Measurements from ENCODE around the gene USP2. TPM values are rescaled to one million over a fixed set of nuclear protein-coding genes. Genes with fewer than 3 reads are reported as not detected.
"Not testable (repeated sequence)": the region's sequence is repeated elsewhere in the genome, so short reads cannot be mapped to it uniquely, and the experiment has no call there.

Gene USP2
- total and polyA plus RNA-seq, 7 donors, result 49.0 to 210 (median 76.4) TPM

- no peaks in the 10 kb centered on the region for H3K27me3 ChIP-seq (ENCODE audit: insufficient read depth in 3 of 3, low read length in 2 of 3)
- no peaks in the 10 kb centered on the region for H3K36me3 ChIP-seq (ENCODE audit: insufficient read depth in 1 of 2, low read depth in 1 of 2)
- no peaks in the 10 kb centered on the region for H3K4me1 ChIP-seq
- no peak for DNase-seq
- intact Hi-C loops (cut with DNase I), result loop anchor here in 1 of 2 donors (10.0 kb wide), 1 partner anchor 87 kb away; no protein-coding TSS in a partner anchor
- no peaks in the 10 kb centered on the region for H3K9me3 ChIP-seq
- ATAC-seq, result no peak
- no peak overlapping the region for H3K4me3 ChIP-seq
- no peak for TF ChIP-seq CTCF (IDR thresholded peaks at IDR 0.05)
- 88 to 90% (median 88%) methylated on average over 7 of the region's 7 CpGs for WGBS, 3 donors
- H3K27ac ChIP-seq, result no peak overlapping the region
Observed at GRCh38 chr11:119388103-119388502, 6.6 kb upstream of the USP2 start.

GRCh38 chr11:119384332-119384731 lies 2.8 kb upstream of the USP2 start:
- no peaks in the 10 kb centered on the region for H3K9me3 ChIP-seq
- ATAC-seq (no peak), DNase-seq (no peak)
- H3K36me3 ChIP-seq (ENCODE audit: insufficient read depth in 1 of 2, low read depth in 1 of 2), result no peaks in the 10 kb centered on the region
- H3K27ac ChIP-seq, result no peak overlapping the region
- TF ChIP-seq CTCF (IDR thresholded peaks at IDR 0.05), result no peak
- WGBS, 3 donors, result 86 to 94% (median 90%) methylated on average over 2 of the region's 2 CpGs
- peaks cover 25% of the 10 kb centered on the region for H3K4me1 ChIP-seq
- no peaks in the 10 kb centered on the region for H3K27me3 ChIP-seq (ENCODE audit: insufficient read depth in 3 of 3, low read length in 2 of 3)
- no peak overlapping the region for H3K4me3 ChIP-seq
- intact Hi-C loops (cut with DNase I), result loop anchor here in 1 of 2 donors (10.0 kb wide), 1 partner anchor 90 kb away; no protein-coding TSS in a partner anchor

DNA sequence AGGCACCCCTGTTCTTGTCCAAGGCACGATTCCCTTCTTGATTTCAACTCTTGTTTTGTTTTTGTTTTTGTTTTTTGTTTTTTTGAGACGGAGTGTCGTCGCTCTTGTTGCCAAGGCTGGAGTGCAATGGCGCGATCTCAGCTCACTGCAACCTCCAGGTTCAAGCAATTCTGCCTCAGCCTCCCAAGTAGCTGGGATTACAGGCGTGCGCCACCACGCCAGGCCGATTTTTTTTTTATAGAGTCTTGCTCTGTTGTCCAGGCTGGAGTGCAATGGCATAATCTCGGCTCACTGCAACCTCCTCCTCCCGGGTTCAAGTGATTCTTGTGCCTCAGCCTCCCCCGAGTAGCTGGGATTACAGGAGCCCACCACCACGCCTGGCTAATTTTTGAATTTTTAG lies 1.0 kb upstream of the USP2 start:
- not testable (repeated sequence) for H3K9me3 ChIP-seq; DNase-seq; ATAC-seq; H3K36me3 ChIP-seq (ENCODE audit: insufficient read depth in 1 of 2, low read depth in 1 of 2); H3K27me3 ChIP-seq (ENCODE audit: insufficient read depth in 3 of 3, low read length in 2 of 3)
- Histone ChIP-seq H3K4me1 (peaks cover 30% of the 10 kb centered on the region), H3K4me3 (peak overlapping the region; percentile 84), H3K27ac (peak overlapping the region; percentile 97)
- intact Hi-C loops (cut with DNase I), result loop anchor here (2.0 to 10.0 kb wide), 2 partner anchors 92 to 94 kb away; no protein-coding TSS in a partner anchor
- 90 to 93% (median 91%) methylated on average over 14 of the region's 14 CpGs for WGBS, 3 donors

GRCh38 chr11:119382101-119382500 lies 611 bp upstream of the USP2 start:
- ATAC-seq, result no peak
- H3K4me3 ChIP-seq, result peak overlapping the region; percentile 84
- intact Hi-C loops (cut with DNase I), result loop anchor here (2.0 to 10.0 kb wide), 2 partner anchors 93 to 95 kb away; no protein-coding TSS in a partner anchor
- no peak for DNase-seq
- H3K27ac ChIP-seq, result peak overlapping the region; percentile 97
- H3K4me1 ChIP-seq, result peaks cover 33% of the 10 kb centered on the region
- H3K36me3 ChIP-seq (ENCODE audit: insufficient read depth in 1 of 2, low read depth in 1 of 2), result no peaks in the 10 kb centered on the region
- TF ChIP-seq CTCF (IDR thresholded peaks at IDR 0.05), result no peak
- WGBS, 3 donors, result 9 to 17% (median 11%) methylated on average over 9 of the region's 9 CpGs
- no peaks in the 10 kb centered on the region for H3K9me3 ChIP-seq
- H3K27me3 ChIP-seq (ENCODE audit: insufficient read depth in 3 of 3, low read length in 2 of 3), result no peaks in the 10 kb centered on the region

GRCh38 chr11:119380827-119381180 lies 686 bp downstream of the USP2 start:
- H3K4me3 ChIP-seq, result peak overlapping the region; percentile 84
- WGBS, 3 donors, result 6 to 10% (median 8%) methylated on average over 10 of the region's 10 CpGs
- H3K4me1 ChIP-seq, result peaks cover 41% of the 10 kb centered on the region
- no peaks in the 10 kb centered on the region for H3K27me3 ChIP-seq (ENCODE audit: insufficient read depth in 3 of 3, low read length in 2 of 3)
- intact Hi-C loops (cut with DNase I), result loop anchor here in 1 of 2 donors (10.0 kb wide), 1 partner anchor 94 kb away; no protein-coding TSS in a partner anchor
- ATAC-seq (no peak), DNase-seq (peak in 1 of 2 donors; percentile 12)
- no peaks in the 10 kb centered on the region for H3K9me3 ChIP-seq
- TF ChIP-seq CTCF (IDR thresholded peaks at IDR 0.05), result no peak
- no peaks in the 10 kb centered on the region for H3K36me3 ChIP-seq (ENCODE audit: insufficient read depth in 1 of 2, low read depth in 1 of 2)
- peak overlapping the region; percentile 97 for H3K27ac ChIP-seq
